Motor neuron (in vitro differentiated cells): ENCODE measurements around the gene DMRT1. TPM values are rescaled to one million over a fixed set of nuclear protein-coding genes. Genes with fewer than 3 reads are reported as not detected.
"Not testable (repeated sequence)": the region's sequence is repeated elsewhere in the genome, so short reads cannot be mapped to it uniquely, and the experiment has no call there.

Experiments used
- ATAC-seq, 8 experiments: fragments of 200-7000 bp; cut with Tn5 transposase; replicated peaks in 6 of 8; 2 replicates each; pipeline ENCODE4 v1.8.0; 2021; ENCODE audit warnings: mild to moderate bottlenecking in 8 of 8, moderate library complexity in 8 of 8
- H3K27ac ChIP-seq, 2 donors: fragments of 250-450 bp; sonication (Bioruptor Pico); 2 replicates each; pipeline ENCODE4 v1.9.0; 2021; ENCODE audit warnings: antibody characterized with exemption in 2 of 2, mild to moderate bottlenecking in 2 of 2, moderate library complexity in 1 of 2
- H3K4me1 ChIP-seq, 2 donors: fragments of 250-450 bp; sonication (Bioruptor Pico); replicated peaks in 1 of 2; 2 replicates each; pipeline ENCODE4 v1.6.1; 2021; ENCODE audit warnings: antibody characterized with exemption in 2 of 2, mild to moderate bottlenecking in 2 of 2, moderate library complexity in 1 of 2
- H3K4me3 ChIP-seq, 5 donors: fragments of 250-450 bp; sonication (Bioruptor Pico); 2 replicates each; pipeline ENCODE4 v1.9.0; 2021; ENCODE audit warnings: antibody characterized with exemption in 5 of 5, mild to moderate bottlenecking in 5 of 5, moderate library complexity in 4 of 5
- WGBS, 10 experiments: fragments of 450-650 bp; shearing (Covaris generic); methylation state at CpG; one replicate each; pipeline ENCODE4 v1.0.0; 2022; 5-methylcytosine and 5-hydroxymethylcytosine counted together
- in situ Hi-C, 9 experiments: fragments of 400-800 bp; cut with MboI; loops; one replicate each; pipeline ENCODE4 v1.15.0; 2021; ENCODE audit warnings: low sequenced_read_pairs in 9 of 9, low pct_unique_long_range_greater_than_20kb in 2 of 9; ENCODE audit not compliant: unreplicated experiment in 9 of 9
- total RNA-seq, 8 experiments: library from RNA; unstranded; fragments of 300-600 nt; gene quantifications; 2 replicates each; pipeline versions ENCODE4 v1.2.3 to v1.2.4, GENCODE V29; 2022

DMRT1 gene
- total RNA-seq, 8 experiments from 2014 or later, result 0.05 to 0.45 (median 0.08) TPM; not detected in 5

- WGBS, 10 experiments, result 28 to 100% (median 76%) methylated on average over 1 to 7 of the region's 26 CpGs; no CpG with 5 or more reads in 1 of the 10 experiments
- H3K4me3 ChIP-seq, result no peak overlapping the region
- no peak overlapping the region for H3K27ac ChIP-seq
- no peaks in the 10 kb centered on the region for H3K4me1 ChIP-seq
- in situ Hi-C loops, result no loop called here
- no peak for ATAC-seq
Observed at GRCh38 chr9:826500-827280, 14.8 kb upstream of the DMRT1 start.

- Histone ChIP-seq H3K4me3 (no peak overlapping the region), H3K27ac (no peak overlapping the region), H3K4me1 (peaks cover 0 to 2% of the 10 kb centered on the region in 2 donors)
- WGBS, 10 experiments, result 12 to 60% (median 22%) methylated on average over 1 to 6 of the region's 7 CpGs; no CpG with 5 or more reads in 1 of the 10 experiments
- no peak for ATAC-seq
- in situ Hi-C loops, result no loop called here
Observed at GRCh38 chr9:840343-840742, 1.2 kb upstream of the DMRT1 start.

- no peak overlapping the region for H3K27ac ChIP-seq
- 0 to 21% (median 2%) methylated on average over 1 to 24 of the region's 61 CpGs for WGBS, 10 experiments
- H3K4me1 ChIP-seq, result peaks cover 0 to 2% of the 10 kb centered on the region in 2 donors
- H3K4me3 ChIP-seq, result no peak overlapping the region
- no peak for ATAC-seq
- in situ Hi-C loops, result no loop called here
Observed at GRCh38 chr9:842635-843426, 1.3 kb downstream of the DMRT1 start.

GRCh38 chr9:843427-843785, 1.9 kb downstream of the DMRT1 start:
- Histone ChIP-seq H3K4me3 (no peak overlapping the region), H3K27ac (no peak overlapping the region), H3K4me1 (peaks cover 0 to 2% of the 10 kb centered on the region in 2 donors)
- no peak for ATAC-seq
- WGBS, 10 experiments, result 0 to 35% (median 5%) methylated on average over 2 to 12 of the region's 12 CpGs
- in situ Hi-C loops, result no loop called here

GRCh38 chr9:846852-847251, 5.4 kb downstream of the DMRT1 start:
- WGBS, 10 experiments, result 0 to 62% (median 24%) methylated on average over 1 to 6 of the region's 7 CpGs; no CpG with 5 or more reads in 6 of the 10 experiments
- no peak overlapping the region for H3K4me3 ChIP-seq
- in situ Hi-C loops, result no loop called here
- peaks cover 0 to 2% of the 10 kb centered on the region in 2 donors for H3K4me1 ChIP-seq
- no peak for ATAC-seq
- H3K27ac ChIP-seq, result no peak overlapping the region

GRCh38 chr9:847505-847904, 6.0 kb downstream of the DMRT1 start:
- Histone ChIP-seq H3K4me1 (peaks cover 0 to 2% of the 10 kb centered on the region in 2 donors), H3K27ac (no peak overlapping the region), H3K4me3 (no peak overlapping the region)
- no peak for ATAC-seq
- in situ Hi-C loops, result no loop called here
- 0 to 70% (median 50%) methylated on average over 1 to 6 of the region's 6 CpGs; no CpG with 5 or more reads in 1 of the 10 experiments for WGBS, 10 experiments

GRCh38 chr9:849431-849830, 7.9 kb downstream of the DMRT1 start:
- in situ Hi-C loops, result no loop called here

GRCh38 chr9:852539-852938, 11.0 kb downstream of the DMRT1 start:
- H3K4me1 ChIP-seq, result no peaks in the 10 kb centered on the region
- ATAC-seq, result no peak
- 0 to 60% (median 7%) methylated on average over 1 to 3 of the region's 4 CpGs; no CpG with 5 or more reads in 3 of the 10 experiments for WGBS, 10 experiments
- H3K27ac ChIP-seq, result no peak overlapping the region
- H3K4me3 ChIP-seq, result no peak overlapping the region
- in situ Hi-C loops, result no loop called here

More at GRCh38 chr9:849431-849830, 7.9 kb downstream of the DMRT1 start:
- ATAC-seq, result no peak
- H3K4me1 ChIP-seq, result no peaks in the 10 kb centered on the region
- H3K27ac ChIP-seq, result no peak overlapping the region
- H3K4me3 ChIP-seq, result no peak overlapping the region
- WGBS, 10 experiments, result 0 to 100% (median 54%) methylated on average over 1 to 3 of the region's 5 CpGs; no CpG with 5 or more reads in 2 of the 10 experiments

- 10 to 100% (median 65%) methylated on average over 1 to 6 of the region's 6 CpGs for WGBS, 10 experiments
Observed at GRCh38 chr9:859251-859650, 17.8 kb downstream of the DMRT1 start.

GRCh38 chr9:860706-861105, 19.2 kb downstream of the DMRT1 start:
- Histone ChIP-seq H3K27ac (no peak overlapping the region), H3K4me1 (no peaks in the 10 kb centered on the region), H3K4me3 (no peak overlapping the region)
- WGBS, 10 experiments, result 20 to 100% (median 66%) methylated on average over 1 to 3 of the region's 4 CpGs; no CpG with 5 or more reads in 2 of the 10 experiments
- in situ Hi-C loops, result no loop called here
- no peak for ATAC-seq

More at GRCh38 chr9:859251-859650, 17.8 kb downstream of the DMRT1 start:
- in situ Hi-C loops, result no loop called here
- H3K4me1 ChIP-seq, result no peaks in the 10 kb centered on the region
- H3K27ac ChIP-seq, result no peak overlapping the region
- no peak for ATAC-seq
- H3K4me3 ChIP-seq, result no peak overlapping the region

GRCh38 chr9:861525-861924, 20.0 kb downstream of the DMRT1 start:
- ATAC-seq, H3K27ac ChIP-seq, H3K4me3 ChIP-seq, H3K4me1 ChIP-seq, in situ Hi-C loops: not testable (repeated sequence)
- no CpG with 5 or more reads among the region's 30 CpGs for WGBS, 10 experiments

- in situ Hi-C loops, result loop anchor here in 2 of 9 experiments (25.0 kb wide), 1 partner anchor 137 kb away; no protein-coding TSS in a partner anchor
- Histone ChIP-seq H3K4me1 (no peaks in the 10 kb centered on the region), H3K27ac (no peak overlapping the region), H3K4me3 (no peak overlapping the region)
- ATAC-seq, result no peak
- 12 to 94% (median 58%) methylated on average over 2 to 7 of the region's 10 CpGs; no CpG with 5 or more reads in 1 of the 10 experiments for WGBS, 10 experiments
Observed at GRCh38 chr9:875119-875962, 33.8 kb downstream of the DMRT1 start.
